ENCODE results near the gene LRMDA. TPM values are rescaled to one million over a fixed set of nuclear protein-coding genes. Genes with fewer than 3 reads are reported as not detected.

LRMDA gene
- total and polyA plus RNA-seq, 2 donors (not counting 1 experiment from before 2014, with no cell fraction given): 0.12 TPM; not detected in 1

DNA sequence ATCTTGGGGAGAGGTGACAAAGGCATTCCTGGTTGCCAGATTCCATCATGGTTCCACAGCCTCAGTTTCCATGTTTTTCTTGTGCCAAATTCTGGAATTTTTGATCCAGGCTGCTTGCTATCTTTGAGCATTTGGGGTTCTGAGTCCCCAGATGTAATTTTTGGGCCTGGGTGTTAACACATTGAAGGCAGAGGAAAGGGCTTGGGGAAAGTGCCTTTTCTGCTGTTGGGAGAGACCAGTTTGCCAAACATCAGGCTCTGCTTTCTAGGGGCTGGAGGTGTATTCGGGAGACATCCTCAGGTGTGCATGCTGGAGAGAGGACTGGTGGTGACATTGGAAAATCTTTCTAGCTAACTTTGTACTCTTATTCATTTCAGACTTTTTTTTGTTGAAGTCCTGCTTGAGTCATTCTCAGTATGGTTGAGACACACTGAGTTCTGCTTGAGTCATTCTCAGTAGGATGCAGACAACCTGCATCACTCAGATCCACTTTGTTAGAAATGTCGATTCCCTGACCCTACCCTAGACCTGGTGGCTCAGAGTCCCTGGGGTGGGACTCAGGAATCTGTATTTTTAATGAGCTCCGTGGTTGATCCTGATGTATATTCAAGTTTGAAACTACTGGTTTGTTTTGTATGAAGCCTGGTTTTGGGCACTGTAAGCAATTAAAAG is 101.0 kb downstream of the LRMDA start:
- H3K27ac Mint-ChIP-seq: no peak overlapping the region
- WGBS (ENCODE audit: insufficient coverage): 86% methylated on average over 1 of the region's 3 CpGs
- H3K27me3 ChIP-seq (replicated peaks in 1 of 4; ENCODE audit: control extremely low read depth in 1 of 4, control insufficient read depth in 3 of 4, insufficient read depth in 4 of 4, low read length in 3 of 4): no peaks in the 10 kb centered on the region
- no peaks in the 10 kb centered on the region for H3K36me3 ChIP-seq (replicated peaks in 1 of 2; ENCODE audit: control extremely low read depth in 1 of 2, control insufficient read depth in 1 of 2, extremely low read depth in 1 of 2, insufficient read depth in 2 of 2, low read length in 1 of 2)
- H3K4me2 ChIP-seq (replicated peaks; ENCODE audit: low read depth, low read length, poor library complexity, severe bottlenecking): no peak overlapping the region
- no peak for TF ChIP-seq EZH2 (IDR thresholded peaks at IDR 0.05; ENCODE audit: borderline replicate concordance, insufficient read depth, low read depth, low read length, poor library complexity, severe bottlenecking)
- TF ChIP-seq, protein P1, sequence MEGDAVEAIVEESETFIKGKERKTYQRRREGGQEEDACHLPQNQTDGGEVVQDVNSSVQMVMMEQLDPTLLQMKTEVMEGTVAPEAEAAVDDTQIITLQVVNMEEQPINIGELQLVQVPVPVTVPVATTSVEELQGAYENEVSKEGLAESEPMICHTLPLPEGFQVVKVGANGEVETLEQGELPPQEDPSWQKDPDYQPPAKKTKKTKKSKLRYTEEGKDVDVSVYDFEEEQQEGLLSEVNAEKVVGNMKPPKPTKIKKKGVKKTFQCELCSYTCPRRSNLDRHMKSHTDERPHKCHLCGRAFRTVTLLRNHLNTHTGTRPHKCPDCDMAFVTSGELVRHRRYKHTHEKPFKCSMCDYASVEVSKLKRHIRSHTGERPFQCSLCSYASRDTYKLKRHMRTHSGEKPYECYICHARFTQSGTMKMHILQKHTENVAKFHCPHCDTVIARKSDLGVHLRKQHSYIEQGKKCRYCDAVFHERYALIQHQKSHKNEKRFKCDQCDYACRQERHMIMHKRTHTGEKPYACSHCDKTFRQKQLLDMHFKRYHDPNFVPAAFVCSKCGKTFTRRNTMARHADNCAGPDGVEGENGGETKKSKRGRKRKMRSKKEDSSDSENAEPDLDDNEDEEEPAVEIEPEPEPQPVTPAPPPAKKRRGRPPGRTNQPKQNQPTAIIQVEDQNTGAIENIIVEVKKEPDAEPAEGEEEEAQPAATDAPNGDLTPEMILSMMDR (IDR thresholded peaks at IDR 0.05): no peak
- ChIA-PET CTCF (no interaction called here), POLR2A (no interaction called here)
- H3K4me1 Mint-ChIP-seq: no peaks in the 10 kb centered on the region
- no peak overlapping the region for H3K4me3 Mint-ChIP-seq
- no peak overlapping the region for H3K4me3 ChIP-seq (ENCODE audit: control extremely low read depth in 1 of 5, extremely low read depth in 1 of 5, insufficient read depth in 1 of 5, low read depth in 2 of 5, low read length in 4 of 5)
- no peak overlapping the region for H3K9ac ChIP-seq (ENCODE audit: low read length)
- DNase-seq (no peak), ATAC-seq (ENCODE audit: low read depth) (no peak)
- H2AFZ ChIP-seq (ENCODE audit: insufficient read depth, low read depth, low read length, poor library complexity, severe bottlenecking): no peak overlapping the region
- H4K20me1 ChIP-seq (ENCODE audit: control insufficient read depth, insufficient read depth, low read length, poor library complexity, severe bottlenecking): no peaks in the 10 kb centered on the region
- H3K9me3 Mint-ChIP-seq (ENCODE audit: insufficient read depth): no peaks in the 10 kb centered on the region
- no peak overlapping the region for H3K27ac ChIP-seq (ENCODE audit: low read length in 2 of 2)
- H3K79me2 ChIP-seq (ENCODE audit: control insufficient read depth, insufficient read depth, low read length): no peaks in the 10 kb centered on the region
- intact Hi-C loops (cut with micrococcal nuclease): no loop called here
- H3K27me3 Mint-ChIP-seq: peaks cover 14% of the 10 kb centered on the region
- peaks cover 0 to 2% (median 0%) of the 10 kb centered on the region in 3 donors for H3K9me3 ChIP-seq (ENCODE audit: control extremely low read depth in 1 of 3, control insufficient read depth in 2 of 3, insufficient read depth in 1 of 3, low read length in 2 of 3)
- H3K4me1 ChIP-seq (ENCODE audit: control insufficient read depth in 2 of 2, insufficient read depth in 2 of 2, low read length in 2 of 2): no peaks in the 10 kb centered on the region

DNA sequence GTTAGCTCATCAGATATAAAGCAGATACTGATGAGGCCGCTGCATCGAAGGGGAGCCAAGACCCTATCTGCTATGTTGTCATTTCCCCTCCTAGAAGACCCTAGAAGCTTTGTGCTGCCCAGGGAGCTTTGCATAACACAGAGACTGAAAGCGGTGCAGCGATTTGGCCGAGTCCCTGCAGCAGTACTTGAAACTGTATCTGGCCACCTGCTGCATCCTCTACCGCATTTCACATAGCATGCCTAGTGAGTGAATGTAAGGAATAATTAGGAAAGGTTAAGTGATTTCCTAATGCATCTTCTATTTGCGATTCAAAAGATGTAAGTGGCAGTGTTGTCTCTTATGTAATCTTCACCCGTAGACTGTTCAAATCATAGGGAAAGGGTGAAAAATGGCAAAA is 106.7 kb downstream of the LRMDA start:
- Mint-ChIP-seq H3K9me3 (ENCODE audit: insufficient read depth) (no peaks in the 10 kb centered on the region), H3K27ac (no peak overlapping the region), H3K4me1 (no peaks in the 10 kb centered on the region), H3K4me3 (no peak overlapping the region), H3K27me3 (peaks cover 4% of the 10 kb centered on the region)
- H3K79me2 ChIP-seq (ENCODE audit: control insufficient read depth, insufficient read depth, low read length): no peaks in the 10 kb centered on the region
- POLR2A ChIA-PET: no interaction called here
- no peaks in the 10 kb centered on the region for H3K36me3 ChIP-seq (replicated peaks in 1 of 2; ENCODE audit: control extremely low read depth in 1 of 2, control insufficient read depth in 1 of 2, extremely low read depth in 1 of 2, insufficient read depth in 2 of 2, low read length in 1 of 2)
- 96% methylated on average over 7 of the region's 8 CpGs for WGBS (ENCODE audit: insufficient coverage)
- no peak for TF ChIP-seq EZH2 (IDR thresholded peaks at IDR 0.05; ENCODE audit: borderline replicate concordance, insufficient read depth, low read depth, low read length, poor library complexity, severe bottlenecking)
- TF ChIP-seq, protein P1 (IDR thresholded peaks at IDR 0.05): no peak
- intact Hi-C loops (cut with micrococcal nuclease): no loop called here
- no peak overlapping the region for H3K9ac ChIP-seq (ENCODE audit: low read length)
- no peak overlapping the region for H3K4me2 ChIP-seq (replicated peaks; ENCODE audit: low read depth, low read length, poor library complexity, severe bottlenecking)
- H2AFZ ChIP-seq (ENCODE audit: insufficient read depth, low read depth, low read length, poor library complexity, severe bottlenecking): no peak overlapping the region
- no peak overlapping the region for H3K4me3 ChIP-seq (ENCODE audit: control extremely low read depth in 1 of 5, extremely low read depth in 1 of 5, insufficient read depth in 1 of 5, low read depth in 2 of 5, low read length in 4 of 5)
- no peaks in the 10 kb centered on the region for H3K4me1 ChIP-seq (ENCODE audit: control insufficient read depth in 2 of 2, insufficient read depth in 2 of 2, low read length in 2 of 2)
- H3K27me3 ChIP-seq (replicated peaks in 1 of 4; ENCODE audit: control extremely low read depth in 1 of 4, control insufficient read depth in 3 of 4, insufficient read depth in 4 of 4, low read length in 3 of 4): no peaks in the 10 kb centered on the region
- ATAC-seq (ENCODE audit: low read depth): no peak
- H3K9me3 ChIP-seq (ENCODE audit: control extremely low read depth in 1 of 3, control insufficient read depth in 2 of 3, insufficient read depth in 1 of 3, low read length in 2 of 3): no peaks in the 10 kb centered on the region
- DNase-seq: no peak
- H3K27ac ChIP-seq (ENCODE audit: low read length in 2 of 2): no peak overlapping the region
- H4K20me1 ChIP-seq (ENCODE audit: control insufficient read depth, insufficient read depth, low read length, poor library complexity, severe bottlenecking): no peaks in the 10 kb centered on the region
- CTCF ChIA-PET: no interaction called here
